AG08395 (cell line): ENCODE results near the gene ARHGEF28.
A peak's percentile ranks its signal among the peaks of the same experiment; 100 is the strongest.

Experiments
- DNase-seq: peaks from one replicate; pipeline ENCODE4 v3.0.0; 2012; ENCODE audit warnings: mixed read lengths, low spot score

ARHGEF28 gene

DNA sequence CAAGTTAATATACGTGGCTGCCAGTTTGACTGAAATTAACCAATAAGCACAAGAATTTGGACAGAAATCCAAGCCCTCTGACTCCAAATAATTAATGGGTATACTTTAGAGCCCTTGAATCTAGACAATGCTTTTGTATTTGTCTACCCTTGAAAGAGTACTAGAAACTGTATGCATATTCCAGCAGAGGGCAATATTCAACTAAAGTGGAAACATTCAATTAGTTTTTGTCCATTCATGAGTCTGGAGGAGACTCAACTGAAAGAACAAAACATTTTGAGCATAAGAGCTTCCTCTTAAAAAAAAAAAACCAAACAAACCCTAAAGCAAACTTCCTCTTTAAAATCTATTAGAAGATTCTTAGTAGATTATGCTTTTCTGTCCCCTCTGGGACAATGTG is 157.8 kb downstream of the ARHGEF28 start:
- peak; percentile 37 for DNase-seq

DNA sequence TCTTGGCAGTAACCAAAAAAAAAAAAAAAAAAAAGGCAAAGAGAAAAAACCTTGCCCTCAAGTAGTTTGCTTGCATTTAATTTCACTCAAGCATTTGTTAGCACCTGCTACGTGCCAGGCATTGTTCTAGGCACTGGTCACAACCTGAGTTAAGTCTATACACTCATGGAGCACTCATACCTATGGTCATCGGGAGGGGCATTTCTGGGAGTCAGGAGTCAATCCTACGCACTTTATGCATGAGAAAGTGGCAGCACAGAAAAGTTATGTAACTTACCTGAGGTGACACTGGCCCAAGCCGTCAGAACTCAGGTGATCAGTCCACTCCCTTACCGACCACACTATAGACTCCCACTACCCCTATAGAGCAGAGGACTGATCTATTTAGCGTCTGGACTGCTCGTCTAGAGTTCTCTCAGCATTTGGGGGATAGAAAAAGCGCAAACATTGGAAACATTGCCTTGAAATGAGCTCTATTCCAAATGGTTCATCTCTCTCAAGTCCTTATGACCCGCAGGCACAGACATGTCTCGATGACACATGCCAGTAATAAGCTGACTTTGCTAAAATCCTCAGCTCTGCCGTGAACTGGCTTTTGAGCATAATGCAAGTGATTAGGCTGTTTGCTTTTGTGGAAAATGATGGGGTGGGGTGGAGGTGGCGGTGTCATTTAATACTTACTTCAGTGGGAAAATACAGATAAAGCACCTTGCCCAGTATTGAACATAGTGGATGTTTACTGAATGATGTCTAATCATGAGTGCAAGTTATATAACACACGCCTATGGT is 160.2 kb downstream of the ARHGEF28 start:
- no peak for DNase-seq

DNA sequence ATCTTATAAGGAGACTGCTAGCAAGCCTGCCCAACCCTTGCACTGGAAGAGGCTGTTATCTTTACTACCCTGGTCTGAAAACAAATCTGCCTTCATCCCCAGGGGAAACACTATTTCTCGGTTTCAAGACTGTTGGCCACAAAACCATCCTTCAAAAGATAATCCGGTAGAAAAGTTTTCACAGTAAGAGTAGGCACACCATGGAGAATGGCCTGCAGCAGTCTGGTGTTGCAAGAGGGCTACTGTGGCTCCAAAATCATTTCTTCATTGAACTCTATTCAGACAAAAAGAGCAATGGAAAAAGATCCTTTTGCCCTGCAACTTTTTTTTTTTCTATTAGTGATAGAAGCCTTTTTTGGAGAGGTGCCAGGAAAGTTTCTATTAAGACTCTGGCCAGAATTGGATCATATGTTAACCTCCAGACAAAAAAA is 163.9 kb downstream of the ARHGEF28 start:
- DNase-seq, result no peak

DNA sequence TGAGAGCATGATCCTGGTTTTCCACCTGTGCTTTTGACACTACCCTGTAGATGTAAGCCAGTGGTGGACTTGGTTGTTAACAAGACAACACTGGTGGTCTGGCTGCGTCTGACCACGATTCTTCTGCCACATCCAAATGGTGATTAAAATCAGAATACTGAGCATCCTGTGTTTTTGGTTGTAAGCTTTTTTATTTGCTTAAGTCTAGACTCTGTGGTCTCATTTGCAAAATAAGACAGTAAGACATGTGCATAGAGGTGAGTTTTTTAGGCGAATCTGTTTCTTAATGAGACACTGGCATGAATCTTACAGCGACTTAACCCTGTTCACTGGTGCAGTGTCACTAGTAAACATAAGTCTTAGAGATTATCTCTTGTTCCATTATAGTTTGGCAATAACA is 165.4 kb downstream of the ARHGEF28 start:
- no peak for DNase-seq

DNA sequence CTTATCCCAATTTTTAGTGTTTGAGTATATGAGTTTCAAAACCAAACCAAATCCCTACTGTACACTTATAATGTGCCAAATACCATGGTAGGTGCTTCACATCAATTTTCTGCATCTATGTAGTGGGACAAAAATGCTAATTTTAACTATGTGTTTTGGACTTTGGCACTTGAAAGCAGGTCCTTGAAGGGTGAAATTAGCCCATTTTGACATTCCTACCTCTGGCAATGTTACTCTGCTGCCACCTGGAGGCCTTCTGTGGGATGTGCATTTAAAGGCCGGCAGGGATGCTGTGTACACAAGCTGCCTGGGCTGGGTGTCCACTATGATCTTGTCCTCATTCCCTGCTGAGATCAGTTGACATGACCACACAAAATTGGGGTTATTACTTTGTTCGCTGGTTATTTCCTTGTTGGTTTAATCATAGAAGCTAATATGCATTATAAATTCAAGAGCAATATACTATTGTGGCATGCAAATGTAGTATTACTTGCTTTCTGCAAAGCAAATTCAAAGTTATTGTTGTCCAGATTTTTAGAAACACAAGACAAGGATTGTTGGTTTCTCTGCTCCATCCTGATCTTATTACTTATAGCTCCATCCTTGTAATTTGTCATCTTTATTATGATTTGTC is 166.8 kb downstream of the ARHGEF28 start:
- peak; percentile 73 for DNase-seq

DNA sequence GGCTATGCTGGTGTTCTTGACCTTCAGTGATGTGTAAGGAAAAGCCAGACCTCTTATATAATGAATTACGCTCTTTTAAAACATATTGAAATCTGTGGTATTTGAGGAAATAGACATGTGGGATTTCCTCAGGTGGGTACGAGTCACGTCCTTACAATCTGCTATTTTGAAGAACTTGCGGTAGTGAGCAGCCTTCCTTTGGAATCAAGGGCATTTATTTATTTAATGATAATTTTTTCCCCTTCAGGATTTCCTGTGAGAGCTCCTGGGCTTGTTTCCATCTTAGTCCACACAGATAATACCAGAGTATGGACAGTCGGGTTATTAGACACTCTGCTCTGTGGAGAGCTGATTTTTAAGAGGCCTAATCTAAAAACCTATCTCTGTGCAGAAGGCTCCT is 167.9 kb downstream of the ARHGEF28 start:
- DNase-seq, result no peak

DNA sequence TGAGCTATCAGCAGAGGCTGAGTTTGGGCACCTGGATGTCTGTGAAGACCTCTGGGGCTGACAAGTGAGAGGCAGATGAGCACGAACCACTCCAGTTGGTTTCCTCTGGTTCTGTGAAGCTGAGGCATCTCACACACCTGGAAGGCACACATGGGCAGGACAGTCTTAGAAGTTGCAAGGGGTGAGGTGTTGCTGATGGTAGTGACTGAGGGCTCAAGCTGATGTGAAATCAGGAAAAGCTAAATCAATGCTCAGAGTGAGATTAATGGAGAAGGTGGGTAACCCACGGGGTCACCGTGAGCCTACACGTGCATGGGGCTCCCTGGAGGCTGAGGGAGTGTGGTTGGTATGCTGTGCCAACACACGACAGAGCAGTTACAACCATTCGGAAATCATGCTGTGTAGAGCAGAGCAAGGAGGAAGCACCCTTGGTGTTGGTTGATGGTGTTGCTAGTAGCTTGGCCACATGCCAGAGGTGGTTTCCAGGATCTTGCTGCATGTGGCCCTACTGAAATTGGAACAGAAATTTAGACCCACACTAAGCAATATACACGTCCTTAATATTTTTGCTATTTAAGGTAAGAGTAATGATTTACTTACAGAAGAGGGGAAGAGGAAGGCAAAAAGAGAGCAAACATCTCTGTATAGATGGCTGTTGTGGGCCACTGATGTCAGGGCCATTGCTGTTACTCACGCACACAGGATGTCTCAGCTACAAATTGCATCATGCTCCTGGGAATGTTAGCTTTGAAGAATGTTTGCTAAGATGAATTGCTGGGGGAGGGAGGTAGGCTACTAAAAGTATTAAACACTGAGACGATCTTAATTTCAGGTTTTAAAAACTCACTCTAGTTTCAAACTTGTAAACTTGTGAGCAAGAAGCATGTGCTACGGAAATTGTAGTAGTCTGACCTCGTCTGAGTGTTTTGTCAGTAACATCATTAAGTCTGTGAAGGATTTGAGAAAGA is 170.5 kb downstream of the ARHGEF28 start:
- DNase-seq, result peak; percentile 86

DNA sequence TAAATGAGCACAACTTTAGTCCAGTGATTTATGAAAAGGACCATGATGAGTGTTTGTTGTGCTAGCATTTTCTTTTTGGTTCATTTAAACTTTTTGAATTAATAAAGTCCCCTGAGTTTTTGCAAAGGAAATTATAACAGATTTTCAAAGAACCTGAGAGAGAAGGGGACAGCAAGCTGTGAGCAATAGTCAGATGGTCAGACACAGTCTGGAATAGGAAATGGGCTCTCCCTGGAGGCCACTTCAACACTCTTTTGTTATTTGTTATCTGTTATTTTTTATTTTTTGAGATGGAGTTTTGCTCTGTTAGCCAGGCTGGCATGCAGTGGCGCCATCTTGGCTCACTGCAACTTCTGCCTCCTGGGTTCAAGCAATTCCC is 171.1 kb downstream of the ARHGEF28 start:
- peak; percentile 11 for DNase-seq

DNA sequence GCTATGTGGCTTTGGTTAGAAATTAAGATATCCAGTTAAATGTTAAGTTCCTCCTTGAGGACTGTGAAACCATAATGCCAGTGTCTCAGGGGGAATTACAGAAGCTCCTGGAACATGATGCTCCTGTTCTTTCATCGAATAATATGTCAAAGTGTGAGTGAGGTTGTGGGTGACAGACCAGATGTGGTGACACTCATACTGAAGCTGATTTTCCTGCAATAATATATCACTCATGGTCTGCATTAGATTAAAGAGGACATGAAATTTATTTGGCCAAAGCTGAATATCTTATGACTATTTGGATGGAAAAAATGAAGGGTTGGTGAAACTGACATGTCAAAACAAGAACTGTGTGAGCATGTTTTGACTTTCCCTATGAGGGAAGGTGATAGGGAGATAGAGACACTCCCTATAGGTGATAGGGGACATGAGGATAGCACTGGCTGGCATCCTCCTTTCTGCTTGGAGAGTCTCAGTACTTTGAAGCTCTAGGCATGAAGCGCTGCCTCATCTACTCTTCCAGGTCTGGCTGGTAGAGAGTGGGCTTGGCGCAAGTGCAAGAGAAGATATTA is 173.5 kb downstream of the ARHGEF28 start:
- DNase-seq, result no peak

DNA sequence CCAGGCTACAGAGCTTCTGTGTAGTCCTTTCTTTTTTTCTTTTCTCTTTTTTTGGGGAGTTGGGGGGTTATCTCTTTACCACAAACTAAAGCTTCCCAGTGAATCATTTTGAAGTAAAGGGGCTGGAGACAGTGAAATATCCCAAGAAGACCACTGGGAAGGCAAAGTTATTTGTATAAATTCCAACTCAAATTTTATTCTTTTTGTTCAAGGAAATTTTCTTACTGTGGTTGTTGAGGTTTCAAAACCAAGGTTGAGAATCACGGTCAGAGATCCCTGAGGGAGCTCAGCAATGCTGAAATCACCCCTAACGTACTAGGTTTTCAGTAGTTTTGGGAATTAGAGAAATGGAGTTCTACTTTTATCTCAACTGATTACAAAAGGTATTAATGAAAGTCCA is 175.7 kb downstream of the ARHGEF28 start:
- no peak for DNase-seq

DNA sequence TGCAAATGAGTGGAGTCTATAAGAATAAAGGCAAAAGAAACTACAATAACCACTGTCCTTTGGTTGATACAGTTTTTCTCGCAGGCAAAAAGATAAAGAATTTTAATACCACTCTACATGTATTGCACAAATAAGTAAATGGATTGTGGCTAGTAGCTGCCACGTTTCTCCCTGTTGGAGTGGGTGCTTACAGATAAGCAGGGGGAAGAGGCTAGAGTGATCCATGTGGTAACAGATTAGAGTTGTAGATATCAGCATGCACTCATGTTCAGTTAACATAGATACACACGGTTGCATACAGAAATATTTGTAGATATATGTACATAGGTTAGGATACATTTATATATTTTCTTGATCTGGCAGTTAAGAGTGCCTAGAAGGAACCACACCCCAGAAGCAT is 179.5 kb downstream of the ARHGEF28 start:
- DNase-seq, result no peak

DNA sequence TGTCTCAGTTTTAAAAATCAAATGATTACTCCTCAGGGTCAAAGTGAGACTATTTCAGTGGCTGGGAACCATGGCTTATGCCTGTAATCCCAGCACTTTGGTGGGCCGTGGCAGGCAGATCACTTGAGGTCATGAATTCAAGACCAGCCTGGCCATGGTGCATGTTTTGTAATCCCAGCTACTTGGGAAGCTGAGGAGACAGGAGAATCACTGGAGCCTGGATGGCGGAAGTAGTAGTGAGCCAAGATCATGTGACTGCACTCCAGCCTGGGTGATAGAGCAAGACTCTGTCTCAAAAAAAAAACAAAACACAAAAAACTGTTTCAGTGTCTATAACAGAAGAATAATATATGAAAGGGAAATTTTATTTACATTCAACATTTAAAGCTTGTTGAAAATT is 182.9 kb downstream of the ARHGEF28 start:
- DNase-seq, result no peak

DNA sequence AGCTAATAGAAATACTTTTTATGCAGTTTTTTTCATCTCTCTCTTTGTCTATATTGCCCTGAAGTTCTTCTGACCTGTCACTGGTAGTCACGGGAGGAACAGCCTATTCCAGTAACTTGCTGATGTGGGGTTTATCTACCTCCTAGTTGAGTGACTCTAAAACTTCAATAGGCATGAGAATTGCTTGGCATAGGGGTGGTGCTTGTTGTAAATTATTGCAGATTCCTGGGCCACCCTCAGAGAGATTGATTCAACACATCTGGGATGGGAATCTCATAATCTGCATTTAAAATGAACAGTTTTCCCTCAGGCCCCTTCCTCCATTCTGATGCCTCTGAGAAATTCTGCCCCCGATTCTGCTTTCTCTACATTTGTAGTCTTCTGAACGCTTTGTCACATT is 184.4 kb downstream of the ARHGEF28 start:
- DNase-seq, result no peak

DNA sequence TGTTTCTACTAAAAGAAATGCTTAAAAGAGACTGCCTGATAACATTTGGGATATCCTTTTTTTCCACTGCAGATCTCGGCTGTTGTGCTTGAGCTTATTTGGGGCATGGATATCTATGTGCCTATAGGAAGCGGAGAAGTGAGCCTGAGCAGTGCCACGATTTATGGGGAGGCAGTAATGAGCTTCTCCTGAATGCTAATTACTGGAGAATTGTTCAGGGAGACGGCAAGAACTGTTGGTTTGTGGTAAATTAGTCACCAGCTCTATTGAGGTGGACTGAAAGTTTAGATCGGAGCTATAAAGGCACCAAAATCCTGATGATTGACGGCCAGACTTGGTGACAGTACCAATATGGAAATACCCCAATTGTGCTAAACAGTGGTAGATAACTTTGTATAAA is 186.5 kb downstream of the ARHGEF28 start:
- no peak for DNase-seq

DNA sequence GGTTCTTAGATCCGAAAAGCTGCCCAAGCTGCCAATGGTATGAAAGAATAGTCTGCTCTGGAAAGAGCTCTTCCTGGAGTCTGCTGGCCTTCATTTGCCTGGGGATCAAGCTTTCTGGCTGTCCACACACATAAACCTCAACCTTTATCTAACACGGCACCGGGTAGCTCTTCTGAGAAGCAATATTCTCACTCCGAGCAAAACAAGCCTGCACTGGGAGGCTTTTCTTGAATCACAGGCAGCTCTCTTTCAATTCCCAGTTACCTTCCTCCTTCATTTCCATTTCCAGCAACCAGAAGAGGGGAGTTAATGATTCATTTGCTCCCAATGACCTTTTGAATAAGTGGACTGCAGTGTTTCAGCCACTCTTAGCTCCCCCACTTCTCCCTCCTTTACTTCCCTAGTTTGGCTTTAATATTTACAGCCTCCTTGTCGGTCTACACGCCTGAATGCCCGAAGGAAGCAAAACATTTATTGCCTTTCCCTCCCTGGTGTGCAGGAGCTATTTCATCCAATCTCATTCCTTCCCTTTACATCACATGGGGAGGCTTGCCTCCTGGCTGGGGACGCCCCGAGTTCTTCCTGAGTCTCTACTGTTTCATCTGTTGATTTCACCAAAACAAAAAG is 187.1 kb downstream of the ARHGEF28 start:
- DNase-seq, result no peak

DNA sequence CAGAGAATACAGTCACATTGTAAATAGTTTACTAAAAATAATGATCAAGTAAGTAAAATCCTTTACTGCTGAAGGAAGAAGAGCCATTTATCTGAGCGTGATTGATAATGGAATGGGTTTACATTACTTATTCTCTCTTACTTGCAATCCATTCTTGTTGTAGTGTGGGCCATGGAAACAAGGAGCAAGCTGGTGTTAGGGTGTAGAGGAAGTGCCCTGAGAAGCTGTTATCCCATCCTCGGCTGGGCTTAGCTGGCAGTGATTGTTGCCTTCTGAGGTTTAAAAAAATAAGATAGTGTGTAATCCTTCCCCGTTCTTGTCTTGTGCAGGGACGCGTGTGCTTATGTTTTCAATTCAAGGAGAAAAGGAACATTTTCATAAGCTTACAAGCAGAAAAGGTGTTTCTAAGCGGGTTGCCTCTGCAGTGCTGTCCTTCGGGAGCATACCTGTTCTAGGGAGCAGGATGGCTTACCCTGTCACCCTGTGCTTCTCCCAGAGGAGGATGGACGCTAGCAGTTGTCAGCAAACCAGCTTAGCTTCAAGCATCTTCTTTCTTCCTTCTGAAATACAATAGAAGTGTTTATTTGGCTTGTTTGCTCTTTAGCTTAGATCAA is 188.3 kb downstream of the ARHGEF28 start:
- DNase-seq, result no peak

DNA sequence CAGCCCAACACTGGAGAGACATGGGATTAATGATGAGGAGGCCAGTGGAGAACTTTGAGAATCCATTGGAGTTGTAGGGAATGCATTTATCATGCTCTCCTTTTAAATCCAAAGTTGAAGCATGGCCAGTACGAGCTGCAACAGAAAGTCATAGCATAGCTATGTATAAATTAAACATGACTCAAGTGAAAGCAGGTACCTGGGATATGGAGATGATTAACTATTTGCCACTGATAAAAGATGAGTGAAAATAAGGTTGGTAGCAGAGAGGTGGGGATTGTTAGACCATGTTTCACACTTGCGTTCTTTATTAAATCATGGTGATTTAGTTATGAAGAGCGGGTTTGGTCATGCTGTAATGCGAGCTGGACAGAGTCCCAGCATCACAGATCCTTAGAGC is 189.6 kb downstream of the ARHGEF28 start:
- DNase-seq, result no peak

DNA sequence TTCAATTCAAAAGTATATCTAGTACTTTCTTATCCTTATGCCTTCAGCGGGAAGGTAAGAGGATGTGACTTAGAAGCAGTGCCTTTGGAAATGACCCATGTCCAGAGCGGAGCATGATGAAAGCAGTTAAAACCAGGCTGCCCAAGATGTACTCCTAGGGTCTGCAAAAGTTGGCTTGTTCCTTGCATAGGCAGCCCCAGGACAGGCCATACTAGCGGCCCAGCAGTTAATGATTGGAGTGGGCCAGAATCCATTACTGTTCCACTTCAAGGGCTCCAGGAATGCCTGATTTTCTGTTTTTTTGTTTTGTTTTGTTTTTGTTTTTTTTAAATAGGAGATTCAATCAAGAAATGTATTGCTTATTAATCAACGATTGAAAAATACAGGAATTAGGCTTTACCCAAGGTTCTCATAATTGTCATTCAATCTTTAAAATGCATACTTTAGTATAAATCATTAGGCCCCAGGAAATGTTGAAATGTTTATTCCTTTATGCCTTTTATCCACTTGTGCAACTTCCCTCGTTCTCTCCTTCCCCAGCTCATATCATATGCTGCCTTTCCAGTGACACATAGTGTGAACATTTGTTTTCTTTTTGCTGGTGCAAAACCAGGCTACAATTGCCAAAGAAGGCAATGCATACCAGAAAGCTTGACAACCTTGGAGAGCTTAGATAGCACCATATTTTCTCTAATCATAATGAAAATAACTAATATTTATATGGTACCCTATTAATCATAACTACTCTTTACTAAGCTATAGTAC is 190.8 kb downstream of the ARHGEF28 start:
- DNase-seq, result peak; percentile 55

DNA sequence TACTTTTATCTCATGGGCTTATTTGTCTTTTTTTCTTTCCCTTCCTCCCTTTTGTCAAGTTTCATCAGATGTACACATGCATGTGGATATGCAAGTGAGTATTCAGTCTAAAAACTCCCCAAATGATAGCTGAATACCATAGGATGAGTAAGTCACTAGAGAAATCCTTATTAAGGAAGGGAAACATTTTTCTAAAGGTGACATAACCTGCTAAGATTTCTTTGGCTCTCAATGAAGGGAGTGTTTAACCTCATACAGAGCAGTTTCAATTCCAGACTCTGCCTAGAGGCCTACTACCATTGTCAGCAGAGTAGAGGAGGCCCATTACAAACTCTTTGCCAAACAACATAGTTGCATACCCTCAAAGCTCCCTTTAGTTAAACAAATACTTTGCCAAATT is 192.4 kb downstream of the ARHGEF28 start:
- DNase-seq, result peak; percentile 56

DNA sequence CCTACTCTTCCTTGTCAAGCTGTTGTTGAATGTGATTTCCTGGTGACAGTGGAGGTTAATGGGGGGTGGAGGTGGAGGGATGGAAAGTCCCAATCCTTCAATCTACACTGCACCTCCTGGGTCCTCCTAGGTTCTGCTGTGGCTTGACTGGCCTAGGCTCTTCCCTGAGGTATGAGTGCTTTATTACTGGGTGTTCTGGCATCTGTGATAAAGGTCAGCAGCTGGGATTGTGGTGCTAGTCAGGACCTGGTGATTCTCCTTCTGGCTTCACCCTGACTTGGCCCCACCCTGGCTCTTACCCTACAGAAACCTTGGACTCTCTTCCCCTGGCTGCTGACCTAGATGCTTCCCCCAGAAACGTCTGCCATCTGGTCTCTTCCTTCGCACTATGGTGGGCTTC is 194.3 kb downstream of the ARHGEF28 start:
- no peak for DNase-seq

DNA sequence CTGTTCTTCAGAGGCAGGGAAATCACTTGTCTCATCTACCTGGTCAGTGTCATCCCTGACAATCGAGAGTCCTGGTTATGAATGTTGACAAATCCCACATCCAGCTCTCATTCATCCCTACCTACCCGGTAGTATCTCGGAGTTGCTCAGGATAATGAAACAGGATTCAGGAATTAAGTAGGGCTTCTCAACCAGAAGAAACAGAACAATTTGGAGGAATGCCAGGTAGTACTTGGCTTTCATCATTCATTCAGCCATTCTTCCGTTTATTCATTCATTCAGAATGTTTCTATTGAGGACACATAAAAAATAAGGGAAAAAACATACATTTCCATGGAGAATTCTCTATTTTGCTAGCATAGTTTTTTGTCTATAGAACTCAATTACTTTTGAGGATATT is 195.0 kb downstream of the ARHGEF28 start:
- DNase-seq, result no peak
